HG02981 (cell line): ENCODE data around the gene PPP2R3B.
A peak's percentile ranks its signal among the peaks of the same experiment; 100 is the strongest.
"Not testable (repeated sequence)": the region's sequence is repeated elsewhere in the genome, so short reads cannot be mapped to it uniquely, and the experiment has no call there.

ENCODE experiments used
- ATAC-seq: cut with Tn5 transposase; IDR thresholded peaks from one replicate; pipeline ENCODE4 v1.9.1; 2021; ENCODE audit warnings: mild to moderate bottlenecking, moderate library complexity; ENCODE audit not compliant: unreplicated experiment

Gene PPP2R3B

DNA sequence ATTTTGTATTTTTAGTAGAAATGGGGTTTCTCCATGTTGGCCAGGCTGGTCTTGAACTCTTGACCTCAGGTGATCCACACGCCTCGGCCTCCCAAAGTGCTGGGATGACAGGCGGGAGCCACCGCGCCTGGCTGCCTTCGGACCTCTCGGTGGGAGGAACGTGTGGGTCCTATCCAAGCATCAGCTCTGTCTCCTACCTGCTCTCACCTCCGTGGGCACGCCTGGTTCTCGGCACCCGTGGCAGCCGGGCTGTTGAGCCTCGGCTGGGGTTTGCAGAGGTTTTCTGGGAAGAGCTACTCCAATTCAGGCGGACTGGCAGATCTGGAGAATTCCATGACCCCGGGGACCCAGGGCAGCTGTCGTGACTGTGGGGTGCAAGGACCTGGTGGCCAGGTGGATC is 23.6 kb upstream of the PPP2R3B start:
- ATAC-seq: no peak

DNA sequence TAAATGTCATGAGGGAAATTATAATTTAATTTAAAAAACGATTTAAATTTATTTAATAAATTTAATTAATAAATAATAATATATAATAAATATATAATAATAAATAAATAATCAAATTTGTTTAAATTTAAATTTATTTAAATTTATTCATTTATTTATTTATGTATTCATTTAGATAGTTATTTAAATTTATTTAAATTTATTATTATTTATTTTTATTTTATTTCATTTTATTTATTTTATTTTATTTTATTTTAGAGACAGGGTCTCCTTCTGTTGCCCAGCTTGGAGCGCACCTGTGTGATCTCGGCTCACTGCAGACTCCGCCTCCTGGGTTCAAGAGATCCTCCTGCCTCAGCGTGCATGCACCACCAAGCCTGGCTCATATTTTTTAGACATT is 18.4 kb upstream of the PPP2R3B start:
- ATAC-seq: no peak

DNA sequence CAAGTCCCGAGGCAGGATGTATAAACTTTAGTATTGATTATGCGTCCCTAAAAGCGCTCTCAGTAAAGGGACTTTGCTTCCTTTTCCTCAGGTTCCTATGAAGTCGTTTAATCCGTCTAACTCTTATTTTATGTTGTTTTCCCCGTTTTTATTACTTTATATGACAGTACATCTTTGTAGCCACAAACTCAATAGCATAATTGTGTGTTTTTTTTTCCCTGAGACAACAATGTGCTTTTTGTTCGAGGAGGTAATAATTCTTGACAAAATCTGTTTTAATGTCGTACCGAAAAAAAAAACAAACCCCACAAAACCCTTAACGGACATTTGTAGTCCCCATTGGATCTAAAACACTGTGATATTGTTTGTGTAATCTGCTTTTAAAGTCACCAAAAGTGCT is 17.9 kb upstream of the PPP2R3B start:
- no peak for ATAC-seq

DNA sequence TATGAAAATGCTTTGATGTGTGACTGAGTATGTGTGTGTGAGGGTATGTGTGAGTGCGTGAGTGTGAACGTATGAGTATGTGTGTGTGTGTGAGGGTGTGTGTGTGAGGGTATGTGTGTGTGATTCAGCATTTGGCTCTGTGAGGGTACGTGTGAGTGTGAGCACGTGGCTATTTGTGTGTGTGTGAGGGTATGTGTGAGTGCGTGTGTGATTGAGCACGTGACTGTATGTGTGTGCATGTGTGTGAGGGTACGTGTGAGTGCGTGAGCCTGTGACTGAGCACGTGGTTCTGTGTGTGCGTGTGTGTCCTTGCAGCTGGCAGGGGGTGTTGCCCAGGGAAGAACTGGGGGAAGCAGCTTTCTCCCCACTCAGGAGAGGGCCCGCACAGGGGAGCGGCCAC is 16.1 kb upstream of the PPP2R3B start:
- ATAC-seq: no peak

DNA sequence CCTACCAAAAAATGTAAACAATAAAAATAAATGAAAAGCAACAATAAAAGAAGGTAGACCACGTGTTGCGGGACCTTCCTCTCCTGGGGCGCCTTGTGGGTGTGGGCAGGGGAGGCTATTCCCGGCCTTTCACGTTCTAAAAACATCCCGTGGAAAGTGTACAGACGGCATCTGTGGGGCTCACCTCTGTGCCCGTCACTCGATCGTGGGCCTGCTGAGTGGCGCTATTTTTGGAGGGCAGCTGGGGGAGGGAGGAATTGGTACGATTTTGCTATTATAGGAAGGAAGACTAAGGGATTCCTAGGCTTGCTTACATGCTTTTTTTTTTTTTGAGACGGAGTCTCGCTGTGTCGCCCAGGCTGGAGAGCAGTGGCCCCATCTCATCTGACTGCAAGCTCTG is 13.6 kb upstream of the PPP2R3B start:
- no peak for ATAC-seq

DNA sequence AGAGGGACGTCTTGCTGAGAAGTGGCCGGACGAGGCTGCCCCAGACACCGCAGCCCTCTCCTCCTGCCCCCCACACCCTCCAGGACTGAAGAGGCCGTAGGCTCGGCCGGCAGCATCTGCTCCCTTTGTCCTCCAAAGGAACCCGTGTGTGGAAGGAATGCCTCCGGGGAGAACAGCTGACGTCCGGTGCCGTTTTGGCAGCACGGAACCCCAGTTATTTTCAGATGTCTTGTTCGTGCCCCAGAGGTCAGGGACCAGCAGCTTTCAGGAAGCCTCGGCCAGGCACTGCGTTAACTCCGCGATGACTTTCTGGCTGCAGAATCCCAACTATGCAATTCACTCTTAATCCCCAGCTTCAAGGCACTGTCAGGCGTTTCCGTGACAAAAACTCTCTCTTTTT is 10.9 kb upstream of the PPP2R3B start:
- no peak for ATAC-seq

DNA sequence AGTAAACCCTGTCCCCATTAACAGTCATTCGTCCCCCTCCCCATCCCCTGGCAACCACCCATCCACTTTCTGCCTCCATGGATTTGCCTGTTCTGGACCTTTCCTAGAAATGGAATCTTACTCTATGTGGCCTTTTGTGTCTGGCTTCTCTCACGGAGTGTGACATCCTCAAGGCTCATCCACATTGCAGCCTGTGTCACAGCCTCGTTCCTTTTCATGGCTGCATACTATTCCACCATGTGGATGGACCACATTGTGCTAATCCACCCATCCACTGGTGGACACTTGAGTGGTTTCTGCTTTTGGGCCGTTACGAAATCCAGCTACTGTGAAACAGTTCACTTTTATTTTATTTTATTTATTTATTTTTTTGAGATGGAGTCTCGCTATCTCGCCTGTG is 8.1 kb upstream of the PPP2R3B start:
- no peak for ATAC-seq

DNA sequence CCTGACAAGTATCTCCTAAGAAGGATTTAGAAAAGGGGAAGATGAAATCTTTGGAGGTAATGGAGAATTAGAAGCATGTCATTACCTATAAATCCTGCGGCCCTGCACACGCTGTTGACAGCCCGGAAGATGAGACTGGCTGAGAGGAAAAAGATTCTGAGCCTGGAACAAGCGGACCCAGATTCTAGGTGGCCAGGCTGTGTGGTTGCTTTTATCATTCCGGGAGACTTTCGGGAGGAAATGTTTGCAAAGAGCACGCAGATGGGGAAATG is 5.8 kb upstream of the PPP2R3B start:
- no peak for ATAC-seq

DNA sequence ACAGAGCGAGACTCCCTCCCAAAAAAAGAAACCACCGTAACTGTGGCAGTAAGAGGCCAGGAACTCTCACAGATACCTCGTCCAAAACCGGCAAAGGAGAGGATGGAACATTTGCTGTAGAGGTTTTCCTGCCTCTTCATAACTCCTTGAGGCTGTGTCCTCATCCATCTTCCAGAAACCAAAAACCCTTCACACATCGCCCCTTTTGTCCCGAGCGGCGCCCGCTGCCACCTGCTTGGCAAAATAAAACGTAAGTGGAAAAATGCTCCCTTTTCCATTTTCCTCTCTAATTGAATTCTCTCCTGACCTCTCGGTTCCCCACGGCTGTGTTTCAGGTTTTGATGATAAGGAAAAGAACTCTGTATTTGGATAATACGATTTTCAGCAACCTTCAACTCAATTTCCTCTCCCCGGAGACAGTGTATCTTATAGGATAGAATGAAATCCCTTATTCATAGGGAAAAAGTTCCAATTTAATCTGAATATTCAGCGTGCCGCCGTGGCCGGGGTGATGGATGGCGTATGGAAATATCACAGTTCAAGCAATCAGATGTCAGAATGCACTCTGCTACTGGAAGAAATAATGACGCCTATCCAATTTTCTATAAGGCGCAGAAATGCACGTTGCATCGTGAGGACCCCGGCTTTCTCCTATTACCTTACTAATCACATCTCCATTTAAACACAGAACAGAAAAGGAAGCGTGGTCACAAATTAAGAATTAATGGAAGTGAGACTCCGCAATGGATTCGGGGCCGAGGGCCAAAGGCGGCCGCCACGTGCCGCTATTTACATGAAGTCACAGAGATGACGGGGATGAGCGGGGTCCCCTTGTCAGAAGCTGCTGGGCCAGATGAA is 5.2 kb upstream of the PPP2R3B start:
- no peak for ATAC-seq

DNA sequence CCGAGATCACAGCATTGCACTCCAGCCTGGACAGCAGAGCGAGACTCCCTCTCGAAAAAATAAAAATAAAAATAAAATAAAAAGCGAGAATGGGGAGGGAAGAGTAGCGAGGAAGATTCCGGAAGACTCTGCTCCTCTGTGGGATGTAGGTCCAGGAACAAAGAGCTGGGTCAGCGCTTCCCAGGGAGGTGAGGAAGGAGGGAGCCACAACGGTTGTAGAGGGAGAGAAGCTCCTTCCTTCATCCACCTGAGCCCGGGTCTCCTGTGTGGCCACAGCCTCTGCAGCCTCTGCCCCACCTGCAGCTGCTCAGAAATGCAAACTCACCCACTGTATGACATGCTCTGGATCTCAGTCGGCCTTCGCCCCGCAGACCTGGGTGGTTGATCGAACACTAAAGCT is 3.8 kb upstream of the PPP2R3B start:
- ATAC-seq: no peak

DNA sequence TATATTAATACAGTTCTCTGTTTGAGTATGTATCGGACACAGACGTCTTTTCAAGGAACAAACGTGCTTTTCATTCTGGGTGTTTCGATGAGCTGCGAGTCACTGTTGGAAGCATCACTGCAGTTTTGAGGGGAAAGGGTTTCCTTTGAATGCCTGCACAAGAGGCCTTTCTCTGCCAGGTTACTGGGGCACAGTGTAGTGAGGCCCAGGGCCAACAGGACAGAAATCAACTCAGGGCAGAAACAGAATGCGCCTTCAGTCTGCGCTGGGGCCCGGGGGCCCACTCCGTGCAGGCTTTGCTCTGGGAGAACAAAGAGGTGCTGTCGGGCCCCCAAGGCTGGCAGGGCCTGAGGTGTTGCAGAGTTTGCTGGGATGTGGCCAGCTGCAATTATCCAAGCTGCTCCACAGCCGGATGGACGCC is 2.3 kb upstream of the PPP2R3B start:
- ATAC-seq: no peak

DNA sequence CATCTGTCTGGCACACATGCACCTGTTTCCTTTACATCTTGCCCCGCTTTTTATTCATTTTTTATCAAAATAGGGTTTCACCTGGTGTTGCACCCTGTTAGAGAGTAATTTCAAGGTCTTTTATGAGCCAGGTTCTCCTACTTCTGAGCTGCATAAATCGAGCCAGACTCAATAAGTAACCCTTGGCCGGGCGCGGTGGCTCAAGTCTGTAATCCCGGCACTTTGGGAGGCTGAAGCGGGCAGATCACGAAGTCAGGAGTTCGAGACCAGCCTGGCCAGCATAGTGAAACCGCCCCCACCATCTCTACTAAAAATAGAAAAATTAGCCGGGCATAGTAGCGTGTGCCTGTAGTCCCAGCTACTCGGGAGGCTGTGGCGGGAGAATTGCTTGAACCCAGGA is 1.0 kb upstream of the PPP2R3B start:
- ATAC-seq: no peak

DNA sequence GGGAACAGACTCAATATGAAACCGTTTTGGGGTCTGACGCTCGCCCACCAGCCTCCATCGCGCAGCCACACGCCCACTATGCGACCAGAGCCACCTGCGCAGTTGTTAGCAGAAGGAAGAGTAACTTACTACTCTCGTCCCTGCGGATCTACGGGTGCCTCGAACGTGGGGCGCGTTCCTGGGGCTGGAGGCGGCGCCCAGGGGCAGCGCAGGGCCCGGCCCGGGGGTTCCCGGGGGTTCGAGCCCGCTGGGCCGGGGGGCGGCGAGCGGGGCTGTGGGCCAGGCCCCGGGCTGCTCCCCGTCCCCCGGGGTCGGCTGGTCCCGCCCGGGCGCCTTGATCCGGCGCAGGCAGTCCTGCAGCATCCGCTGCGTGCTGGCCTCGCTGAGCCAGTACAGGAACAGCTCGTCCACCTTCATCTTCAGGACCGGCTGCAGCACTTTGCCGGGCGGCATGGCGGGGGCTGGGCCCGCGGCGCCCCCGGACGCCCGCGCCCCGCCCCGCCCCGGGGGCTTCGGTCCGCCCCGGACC is 404 bp downstream of the PPP2R3B start:
- ATAC-seq: peak; percentile 20

DNA sequence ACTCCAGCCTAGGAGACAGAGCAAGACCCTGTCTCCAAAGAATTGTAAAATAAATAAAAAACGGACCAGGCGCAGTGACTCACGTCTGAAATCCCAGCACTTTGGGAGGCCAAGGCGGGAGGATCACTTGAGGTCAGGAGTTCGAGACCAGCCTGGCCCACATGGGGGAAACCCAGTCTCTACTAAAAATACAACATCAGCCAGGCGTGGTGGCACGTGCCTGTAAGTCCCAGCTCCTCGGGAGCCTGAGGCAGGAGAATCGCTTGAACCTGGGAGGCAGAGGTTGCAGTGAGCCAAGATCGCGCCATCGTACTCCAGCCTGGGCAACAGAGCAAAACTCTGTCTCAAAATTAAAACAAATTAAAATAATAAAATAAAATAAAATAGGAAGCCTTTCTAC is 971 bp downstream of the PPP2R3B start:
- not testable (repeated sequence) for ATAC-seq

DNA sequence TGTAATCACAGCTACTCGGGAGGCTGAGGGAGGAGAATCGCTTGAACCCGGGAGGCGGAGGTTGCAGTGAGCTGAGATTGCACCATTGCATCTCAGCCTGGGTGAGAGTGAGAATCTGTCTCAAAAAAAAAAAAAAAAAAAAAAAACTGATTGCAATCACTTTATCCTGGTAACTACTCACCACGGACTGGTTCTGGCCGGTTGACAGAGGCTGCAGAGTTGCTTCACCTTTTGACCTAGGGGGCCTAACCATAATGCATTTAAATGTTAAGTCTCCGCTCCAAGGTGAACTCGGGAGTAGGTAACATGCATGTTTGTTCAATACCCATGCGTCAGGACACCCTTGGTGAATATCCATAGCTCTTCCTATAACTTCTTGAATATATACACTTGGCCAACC is 1.8 kb downstream of the PPP2R3B start:
- ATAC-seq: no peak

DNA sequence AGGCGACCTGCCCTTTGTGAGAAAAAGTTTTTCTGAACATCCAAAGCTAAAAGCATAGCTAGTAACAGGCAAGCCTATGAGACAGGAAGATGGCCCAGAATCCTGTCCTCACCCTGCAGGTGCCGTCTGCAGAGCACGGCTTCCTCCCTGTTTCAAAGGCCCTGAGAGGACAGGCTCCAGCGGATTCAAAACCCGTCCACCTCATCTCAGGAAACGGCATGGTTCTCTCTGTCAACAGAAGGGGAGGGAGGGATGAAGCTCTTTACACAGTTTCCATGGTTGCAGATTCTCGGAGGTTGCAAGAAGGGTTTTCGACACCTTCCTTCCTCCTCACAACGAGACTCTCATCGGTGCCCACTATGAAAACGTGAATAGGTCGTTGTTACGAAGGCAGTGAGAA is 8.3 kb downstream of the PPP2R3B start:
- no peak for ATAC-seq

DNA sequence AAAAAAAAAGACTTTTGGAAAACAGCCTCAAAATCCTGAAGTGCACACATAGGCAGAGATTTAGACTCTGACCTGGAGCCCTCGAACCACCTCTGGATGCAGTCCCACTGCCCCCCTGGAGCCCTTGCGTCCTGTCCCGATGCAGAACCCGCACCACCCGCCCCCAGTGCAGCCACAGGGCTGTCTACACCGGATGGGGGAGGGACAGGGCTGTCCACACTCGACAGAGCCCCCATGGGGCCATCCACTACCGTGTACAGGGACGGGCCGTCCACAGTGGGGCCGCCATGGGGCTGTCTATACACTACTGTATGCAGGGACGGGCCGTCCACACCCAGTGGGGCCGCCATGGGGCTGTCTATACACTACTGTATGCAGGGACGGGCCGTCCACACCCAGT is 10.5 kb downstream of the PPP2R3B start:
- ATAC-seq: not testable (repeated sequence)

DNA sequence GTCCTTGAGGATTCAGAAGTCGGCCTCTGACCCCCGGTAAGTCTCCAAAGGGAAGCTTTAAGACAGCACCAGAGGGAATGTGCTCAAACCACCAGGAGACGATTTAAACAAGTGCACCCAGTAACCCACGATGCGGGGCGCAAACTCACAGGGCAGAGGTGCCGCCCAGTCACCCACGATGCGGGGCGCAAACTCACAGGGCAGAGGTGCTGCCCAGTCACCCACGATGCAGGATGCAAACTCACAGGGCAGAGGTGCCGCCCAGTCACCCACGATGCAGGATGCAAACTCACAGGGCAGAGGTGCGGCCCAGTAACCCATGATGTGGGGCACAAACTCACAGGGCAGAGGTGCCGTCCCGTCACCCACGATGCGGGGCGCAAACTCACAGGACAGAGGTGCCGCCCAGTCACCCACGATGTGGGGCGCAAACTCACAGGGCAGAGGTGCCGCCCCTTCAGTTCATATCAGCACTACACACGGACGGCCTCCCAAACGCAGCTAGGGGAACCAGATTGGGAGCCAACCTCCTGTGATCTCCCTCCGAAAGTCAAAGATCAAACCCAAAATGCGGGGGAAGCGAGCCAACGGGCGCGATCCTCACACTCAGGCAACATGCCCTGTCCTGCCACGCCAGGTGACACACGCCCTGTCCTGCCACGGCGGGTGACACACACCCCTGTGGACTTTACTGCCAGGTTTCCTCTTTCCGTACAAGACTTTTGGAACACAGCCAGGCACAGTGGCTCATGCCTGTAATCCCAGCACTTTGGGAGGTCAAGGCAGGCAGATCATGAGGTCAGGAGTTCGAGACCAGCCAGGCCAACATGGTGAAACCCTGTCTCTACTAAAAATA is 11.3 kb downstream of the PPP2R3B start:
- no peak for ATAC-seq

DNA sequence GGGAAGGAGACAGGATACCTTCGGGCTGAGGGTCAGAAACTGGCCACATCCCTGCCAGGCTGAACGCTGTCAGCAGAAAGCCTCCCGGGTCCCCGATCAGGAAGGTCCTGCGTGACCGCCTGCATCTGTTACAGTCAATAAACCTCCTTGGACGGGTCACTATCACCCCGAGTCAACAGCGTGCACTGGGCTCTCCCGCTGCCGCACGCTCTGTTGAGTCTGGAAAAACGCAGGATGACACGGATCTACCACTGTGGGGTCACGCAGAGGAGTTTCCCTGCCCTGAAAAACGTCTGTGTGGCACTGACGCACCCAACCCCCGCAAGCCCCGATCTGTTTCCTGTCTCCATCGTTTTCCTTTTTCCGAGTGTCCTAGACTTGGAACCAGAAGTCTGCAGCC is 12.1 kb downstream of the PPP2R3B start:
- ATAC-seq: no peak

DNA sequence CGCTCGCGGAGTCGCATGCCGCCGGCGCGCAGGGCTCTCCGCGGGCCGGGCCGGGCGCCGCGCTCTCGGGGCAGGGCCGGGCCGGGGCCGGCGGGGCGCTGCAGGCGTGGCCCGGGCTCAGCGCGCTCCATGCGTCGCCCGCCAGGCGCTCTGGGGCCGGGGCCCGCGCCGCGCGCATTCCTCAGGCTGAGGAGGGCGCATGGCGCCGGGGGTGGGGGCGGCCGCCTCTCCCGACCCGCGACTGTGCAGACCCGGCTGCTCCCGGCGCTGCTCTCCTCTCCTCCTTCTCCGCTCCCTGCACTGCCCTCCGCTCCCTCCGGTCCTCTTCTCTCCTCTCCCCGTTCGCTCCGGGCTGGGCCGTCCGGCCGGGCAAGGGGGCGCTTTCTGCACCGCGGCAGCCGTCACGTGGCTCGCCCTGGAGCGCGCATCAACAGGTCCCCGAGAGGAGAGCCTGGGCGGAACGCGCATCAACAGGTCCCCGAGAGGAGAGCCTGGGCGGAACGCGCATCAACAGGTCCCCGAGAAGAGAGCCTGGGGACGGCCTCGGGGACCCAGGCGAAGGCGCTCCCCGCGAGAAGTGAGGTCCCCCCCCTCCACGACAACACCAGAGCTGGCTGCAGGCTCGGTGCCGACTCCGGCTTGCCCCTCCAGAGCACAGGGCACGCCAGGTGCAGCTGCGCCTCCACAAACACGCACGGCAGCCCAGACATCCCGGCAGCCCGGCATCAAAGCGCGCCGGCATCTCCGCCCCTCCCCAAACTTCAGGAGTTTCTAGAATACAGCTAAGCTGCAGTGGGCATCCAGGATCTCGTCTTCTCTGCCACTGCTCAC is 12.9 kb downstream of the PPP2R3B start:
- no peak for ATAC-seq
